Adrenal gland (tissue), 5 donors: ENCODE measurements around the gene TCF4.

Experiments used
- POLR2A ChIP-seq, 2 donors: fragments of 450-650 bp; IDR thresholded peaks; one replicate each; pipeline ENCODE4 v1.6.1; 2017; ENCODE audit warnings: antibody characterized with exemption in 2 of 2, mild to moderate bottlenecking in 2 of 2, moderate library complexity in 1 of 2
- TF ChIP-seq, protein P1 (sequence below), 6 experiments: fragments of 450-650 bp in 4 of 6; fragments of 200-600 bp in 2 of 6; sonication (generic) in 1 of 6; IDR thresholded peaks; 1 replicate in 5 of 6; 2 replicates in 1 of 6; pipeline versions ENCODE4 v1.5.1 to v1.8.0; 2016 to 2021; ENCODE audit warnings: antibody characterized with exemption in 6 of 6, mild to moderate bottlenecking in 2 of 6, moderate library complexity in 1 of 6
- donor health status: DM: no; HTN: no; CAD: no.

DNA sequence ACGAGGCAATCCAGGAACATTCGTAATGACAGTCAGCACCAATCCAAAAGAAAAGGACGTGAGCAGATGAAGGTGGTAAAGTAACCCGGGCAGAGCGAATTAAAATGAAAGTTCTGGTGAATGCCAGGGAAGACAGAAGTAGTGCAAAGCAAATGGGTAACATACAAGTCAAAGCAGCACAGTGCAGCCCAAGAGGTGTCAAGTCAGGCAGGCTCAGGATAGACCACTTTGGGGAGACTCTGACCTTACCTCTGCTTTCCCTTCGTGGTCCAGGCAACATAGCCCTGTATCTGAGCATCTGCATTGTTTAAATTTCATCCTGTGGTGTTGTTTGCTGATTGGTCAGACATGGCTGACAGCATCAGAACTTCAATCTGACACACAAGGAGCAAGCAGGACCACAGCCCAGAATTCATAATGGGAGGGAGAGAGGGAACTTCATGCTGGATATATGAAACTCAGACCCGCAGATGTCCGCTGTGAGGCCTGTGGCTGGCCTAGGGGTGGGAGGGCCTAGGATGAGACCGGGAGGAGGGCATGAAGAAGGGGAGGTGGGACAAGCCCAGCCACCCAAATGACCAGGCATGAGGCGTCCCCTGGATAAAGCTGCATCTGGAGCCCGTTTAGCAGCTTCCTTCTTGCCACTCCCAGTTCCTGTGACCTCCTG, 285.7 kb downstream of the TCF4 start:
- TF ChIP-seq, protein P1, sequence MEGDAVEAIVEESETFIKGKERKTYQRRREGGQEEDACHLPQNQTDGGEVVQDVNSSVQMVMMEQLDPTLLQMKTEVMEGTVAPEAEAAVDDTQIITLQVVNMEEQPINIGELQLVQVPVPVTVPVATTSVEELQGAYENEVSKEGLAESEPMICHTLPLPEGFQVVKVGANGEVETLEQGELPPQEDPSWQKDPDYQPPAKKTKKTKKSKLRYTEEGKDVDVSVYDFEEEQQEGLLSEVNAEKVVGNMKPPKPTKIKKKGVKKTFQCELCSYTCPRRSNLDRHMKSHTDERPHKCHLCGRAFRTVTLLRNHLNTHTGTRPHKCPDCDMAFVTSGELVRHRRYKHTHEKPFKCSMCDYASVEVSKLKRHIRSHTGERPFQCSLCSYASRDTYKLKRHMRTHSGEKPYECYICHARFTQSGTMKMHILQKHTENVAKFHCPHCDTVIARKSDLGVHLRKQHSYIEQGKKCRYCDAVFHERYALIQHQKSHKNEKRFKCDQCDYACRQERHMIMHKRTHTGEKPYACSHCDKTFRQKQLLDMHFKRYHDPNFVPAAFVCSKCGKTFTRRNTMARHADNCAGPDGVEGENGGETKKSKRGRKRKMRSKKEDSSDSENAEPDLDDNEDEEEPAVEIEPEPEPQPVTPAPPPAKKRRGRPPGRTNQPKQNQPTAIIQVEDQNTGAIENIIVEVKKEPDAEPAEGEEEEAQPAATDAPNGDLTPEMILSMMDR (IDR thresholded peaks at IDR 0.05): no peak
- TF ChIP-seq POLR2A (IDR thresholded peaks at IDR 0.05): no peak
